GM19240 (cell line): ENCODE measurements around the gene EIF5A.

Experiments used
- DNase-seq: peaks from one replicate; pipeline ENCODE4 v3.0.0; 2011; ENCODE audit warnings: low spot score; ENCODE audit not compliant: insufficient read length

EIF5A gene

DNA sequence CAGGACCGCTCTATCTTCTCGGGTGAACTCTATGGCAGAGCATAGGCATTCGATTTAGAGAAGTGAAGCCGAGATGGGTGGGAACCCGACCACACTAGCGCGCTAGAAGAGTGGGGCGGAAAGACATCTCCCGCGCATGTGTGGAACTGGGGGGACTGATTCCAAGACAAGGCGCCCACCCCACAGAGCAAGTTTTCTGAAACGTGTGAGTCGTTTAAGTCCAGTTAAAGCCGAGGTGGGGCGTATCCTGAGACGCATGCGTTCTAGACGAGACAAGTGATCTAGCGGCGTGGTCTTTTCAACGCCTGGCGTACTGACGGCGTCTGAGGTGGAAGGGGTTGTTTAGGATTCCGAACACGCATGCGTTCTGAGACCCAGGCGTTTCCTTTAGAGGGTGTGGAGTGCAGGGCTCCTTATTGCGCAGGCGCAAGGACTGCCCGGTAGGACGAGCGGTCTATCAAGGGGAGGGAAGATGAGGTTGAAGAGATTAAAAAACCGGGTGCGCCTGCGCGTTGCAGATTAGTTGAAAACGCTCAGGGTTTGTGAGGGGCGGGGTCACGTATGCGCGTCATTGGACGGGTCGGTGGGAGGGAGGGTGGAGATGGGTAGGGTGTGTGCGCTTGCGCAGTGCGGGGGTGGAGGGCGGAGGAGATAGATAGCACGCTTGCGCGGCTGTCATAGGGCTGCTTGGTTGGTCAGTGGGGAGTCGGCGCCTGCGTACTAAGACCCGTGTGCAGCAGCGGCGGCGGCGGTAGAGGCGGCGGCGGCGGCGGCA is at the start of gene EIF5A:
EIF5A (plus strand) TSS at position 718 of the 775 bp plus-strand sequence. CDS start 2,008 bp downstream, outside the sequence.
- peak; percentile 96 for DNase-seq

DNA sequence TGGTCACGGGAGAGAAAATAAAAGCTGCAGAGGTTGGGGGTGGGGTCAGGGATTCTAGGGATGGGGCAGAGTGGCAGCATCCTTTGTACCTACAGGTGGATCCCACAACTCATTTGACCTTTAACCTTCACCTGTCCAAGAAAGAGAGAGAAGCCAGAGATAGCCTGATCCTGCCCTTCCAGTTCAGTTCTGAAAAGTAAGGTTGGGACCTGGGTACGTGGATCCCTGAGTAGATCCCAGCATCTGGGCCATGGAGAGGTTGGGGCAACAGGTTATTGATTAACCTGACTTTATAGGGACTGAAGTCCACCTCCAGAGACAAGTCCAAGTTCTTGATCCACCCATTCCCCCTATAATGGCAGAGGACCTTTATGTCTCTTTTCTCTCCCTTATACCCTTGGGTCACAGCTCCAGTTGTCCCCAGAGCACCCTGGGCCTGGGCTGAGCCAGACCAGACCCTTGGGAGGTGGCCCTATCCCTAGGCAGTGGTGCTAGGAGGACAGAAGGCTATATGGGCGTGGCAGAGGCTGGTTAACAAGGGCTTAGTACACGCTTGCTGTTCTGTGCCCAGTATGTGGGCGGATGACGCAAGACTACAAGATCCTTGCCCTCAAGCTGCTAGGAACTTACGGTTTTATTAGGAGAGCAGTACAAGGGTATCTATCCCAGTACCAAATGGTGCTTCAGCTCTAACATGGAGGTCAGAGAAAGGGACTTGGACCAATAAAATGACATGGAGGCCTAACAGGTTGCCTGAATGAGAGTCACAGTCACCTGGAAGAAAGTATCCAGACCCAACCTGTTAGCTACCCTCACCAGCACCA is 48.5 kb upstream of the EIF5A start:
- no peak for DNase-seq

DNA sequence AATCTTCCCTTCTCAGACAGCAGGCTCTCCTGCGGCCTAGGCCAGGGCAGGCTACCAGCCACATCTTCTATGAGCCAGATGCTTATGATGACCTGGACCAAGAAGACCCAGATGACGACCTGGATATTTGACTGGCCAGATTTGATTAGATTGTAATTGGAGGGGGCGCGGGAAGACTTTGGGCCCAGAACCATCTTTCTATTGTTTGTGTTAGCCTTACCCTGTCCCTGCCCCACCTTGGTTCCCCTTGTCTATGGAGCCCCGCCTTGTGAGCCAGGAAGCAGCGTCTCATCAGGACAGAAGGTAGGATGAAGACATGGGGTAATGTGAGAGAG is 47.9 kb upstream of the EIF5A start:
- DNase-seq, result no peak

DNA sequence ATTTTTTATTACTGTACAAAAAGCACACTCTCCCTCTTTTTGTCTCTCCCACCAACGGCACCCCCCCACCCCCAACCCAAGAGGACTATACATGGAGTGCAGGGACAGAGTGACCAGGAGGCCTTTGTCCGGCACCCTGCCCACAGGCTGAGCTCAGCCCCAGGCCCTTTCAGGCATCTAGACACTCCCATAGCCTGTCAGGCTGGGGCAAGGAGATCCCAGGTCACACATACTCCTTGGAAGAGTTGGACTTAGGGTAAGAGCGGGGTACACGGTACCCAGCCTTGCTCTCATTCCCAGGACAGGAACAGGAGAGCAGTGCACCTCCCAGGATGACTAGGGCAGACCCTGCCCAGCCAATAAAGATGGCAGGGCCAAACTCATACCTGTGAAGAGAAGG is 47.3 kb upstream of the EIF5A start:
- DNase-seq, result no peak

DNA sequence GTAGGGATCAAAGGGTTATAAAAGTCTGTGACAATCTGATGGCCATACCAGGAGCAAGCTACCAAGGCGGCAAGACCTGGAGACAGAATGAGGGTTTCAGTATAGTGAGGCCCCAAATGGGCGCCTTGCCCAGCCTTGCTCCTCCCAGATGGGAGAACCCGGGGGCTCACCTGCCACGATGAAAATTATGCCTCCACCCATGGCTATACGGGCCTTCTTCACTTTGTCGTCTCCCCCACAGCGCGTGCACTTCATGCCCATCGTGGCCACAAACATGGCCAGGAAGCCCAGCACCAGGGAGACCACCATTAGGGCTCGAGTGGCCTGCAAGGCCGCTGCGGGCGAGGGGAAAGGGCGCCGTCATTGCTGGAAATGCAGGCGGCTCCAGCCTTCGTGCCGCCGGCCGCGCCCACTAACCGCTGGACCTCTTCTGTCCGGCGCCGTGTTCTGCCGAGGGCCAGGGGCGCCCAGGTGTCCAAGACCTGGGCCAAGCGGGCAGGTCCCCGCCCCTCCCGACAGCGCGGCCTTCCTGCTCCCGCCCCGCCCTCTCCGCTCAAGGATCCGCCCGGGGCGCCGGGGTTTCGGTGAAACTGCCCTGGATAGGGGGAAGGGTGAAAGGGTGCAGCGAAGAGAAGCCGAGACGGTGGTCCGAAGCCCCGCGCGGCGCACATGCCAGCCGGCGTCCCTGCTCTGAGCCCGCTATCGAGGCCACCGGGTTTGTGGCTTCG is 46.6 kb upstream of the EIF5A start:
- DNase-seq, result no peak

DNA sequence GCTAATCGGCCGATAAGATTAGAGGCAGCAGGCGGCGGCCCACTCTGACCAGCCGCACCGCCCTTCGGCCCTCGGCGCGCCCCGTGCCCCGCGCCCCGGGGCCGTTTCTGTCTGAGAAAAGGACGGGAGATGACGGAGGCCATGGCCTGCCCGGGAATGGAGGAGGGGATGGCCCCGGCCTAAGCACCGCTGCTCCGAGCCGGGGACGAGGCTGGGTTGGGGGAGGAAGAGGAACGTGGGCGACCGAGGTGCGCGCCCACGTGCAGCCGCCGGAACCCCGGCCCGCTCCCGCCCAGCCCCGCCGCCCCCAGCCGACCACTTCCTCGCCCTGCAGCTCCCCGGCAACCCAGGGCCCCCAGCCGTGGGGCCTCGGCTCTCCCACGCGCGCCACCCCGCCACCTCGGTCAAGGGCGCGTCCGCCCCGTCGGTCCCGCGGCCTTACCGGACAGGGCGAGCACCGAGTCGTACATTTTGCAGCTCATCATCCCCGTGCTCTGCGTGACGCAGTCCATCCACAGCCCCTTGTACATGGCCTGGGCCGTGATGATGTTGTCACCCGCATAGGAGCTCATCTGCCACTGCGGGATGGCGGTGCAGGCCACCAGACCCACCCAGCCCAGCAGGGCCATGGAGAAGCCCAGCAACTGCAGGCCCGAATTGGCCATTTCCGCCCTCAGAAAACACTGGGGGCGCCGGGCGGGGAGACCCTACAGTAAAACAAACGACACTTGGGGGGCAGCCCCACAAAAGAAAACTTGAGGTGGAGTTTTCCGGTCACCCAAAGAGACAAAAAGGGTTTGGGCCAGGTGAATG is 45.8 kb upstream of the EIF5A start:
- DNase-seq, result no peak

DNA sequence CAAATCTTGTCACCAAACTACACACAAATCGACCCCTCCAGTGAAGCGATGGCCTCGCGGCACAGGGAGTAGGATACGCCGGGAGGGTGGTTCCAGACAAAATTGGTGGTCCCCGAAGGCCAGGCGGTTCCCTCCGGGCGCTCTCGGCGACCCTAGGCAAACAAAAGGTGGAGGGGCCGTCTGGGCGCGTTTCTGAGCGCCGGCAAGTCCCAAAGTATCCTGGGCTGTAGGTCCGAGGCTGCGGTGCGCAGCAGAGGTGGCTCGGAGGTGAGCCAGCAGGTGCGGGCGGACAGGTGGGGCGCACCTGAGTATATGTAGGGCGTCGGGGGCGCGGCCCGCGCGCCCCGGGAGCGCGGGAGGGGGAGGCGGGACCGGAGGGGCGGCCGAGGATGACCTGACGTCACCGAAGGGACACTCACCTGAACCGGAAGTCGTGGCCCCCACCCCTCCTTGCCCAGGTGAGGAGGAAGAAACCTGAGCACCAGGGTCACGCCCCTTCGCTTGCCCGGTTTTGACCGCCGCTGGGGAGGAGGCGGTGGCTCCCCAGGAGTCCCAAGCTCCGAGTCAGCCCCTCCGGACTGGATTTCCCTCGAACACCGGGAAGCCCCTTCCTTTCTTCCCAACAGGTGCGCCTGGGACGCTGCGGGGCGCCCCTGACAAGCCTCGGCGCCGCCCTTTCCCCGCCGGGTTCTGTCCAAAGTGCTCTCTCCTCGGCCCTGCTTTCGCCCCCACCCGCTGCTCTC is 45.1 kb upstream of the EIF5A start, which contains the start of gene CLDN7:
CLDN7 (minus strand) TSS at position 287 of the 743 bp plus-strand sequence. CDS start 435 bp downstream, outside the sequence.
- no peak for DNase-seq

DNA sequence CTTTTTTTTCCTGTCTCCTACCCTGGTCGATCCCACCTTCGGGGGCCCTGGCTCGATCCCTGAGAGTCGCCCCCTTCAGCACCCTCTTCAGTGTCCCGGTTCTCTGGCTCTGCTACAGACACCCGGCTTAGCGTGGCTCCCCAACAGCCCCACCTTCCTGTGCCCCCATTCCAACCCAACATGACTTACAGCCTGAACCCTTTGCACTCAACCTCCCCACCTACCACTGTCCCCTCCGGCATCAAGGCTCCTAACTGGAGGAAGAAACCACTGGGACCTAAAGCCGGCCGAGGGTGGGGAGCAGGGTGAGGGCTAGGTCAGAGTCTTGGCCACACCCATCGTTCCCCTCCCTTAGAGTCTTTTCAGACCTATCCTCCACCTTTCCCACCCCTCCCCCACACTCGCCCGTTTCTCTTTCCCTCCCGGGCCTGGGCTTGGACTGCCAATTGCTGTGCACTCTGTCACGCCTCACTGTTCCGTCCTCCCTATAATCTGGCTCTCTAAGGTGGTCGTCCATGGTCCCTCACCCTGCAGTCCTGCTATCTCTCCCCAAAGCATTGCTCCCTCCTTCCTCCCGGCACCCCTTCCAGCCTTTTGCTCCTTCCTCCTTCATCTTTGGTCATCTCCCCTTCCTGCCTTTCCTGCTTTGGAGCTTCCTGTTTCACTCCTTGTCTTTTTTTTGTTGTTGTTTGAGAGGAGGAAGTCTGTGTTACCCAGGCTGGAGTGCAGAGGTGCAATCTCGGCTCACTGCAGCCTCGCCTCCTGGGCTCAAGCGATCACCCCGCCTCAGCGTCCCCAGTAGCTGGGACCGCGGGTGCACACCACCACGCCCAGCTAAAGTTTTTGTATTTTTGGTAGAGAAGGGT is 44.3 kb upstream of the EIF5A start:
- DNase-seq, result no peak

DNA sequence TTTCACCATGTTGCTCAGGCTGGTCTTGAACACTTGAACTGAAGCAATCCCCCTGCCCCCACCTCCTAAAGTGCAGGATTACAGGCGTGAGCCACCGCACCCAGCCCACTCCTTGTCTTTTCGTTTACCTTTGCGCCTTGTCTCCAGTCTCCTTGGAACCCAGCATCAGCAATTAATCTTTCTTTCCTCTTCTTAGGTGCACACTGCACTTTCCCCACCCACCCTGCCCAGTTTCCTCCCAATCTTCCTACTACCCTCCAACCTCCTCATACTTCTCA is 43.7 kb upstream of the EIF5A start:
- DNase-seq, result no peak

DNA sequence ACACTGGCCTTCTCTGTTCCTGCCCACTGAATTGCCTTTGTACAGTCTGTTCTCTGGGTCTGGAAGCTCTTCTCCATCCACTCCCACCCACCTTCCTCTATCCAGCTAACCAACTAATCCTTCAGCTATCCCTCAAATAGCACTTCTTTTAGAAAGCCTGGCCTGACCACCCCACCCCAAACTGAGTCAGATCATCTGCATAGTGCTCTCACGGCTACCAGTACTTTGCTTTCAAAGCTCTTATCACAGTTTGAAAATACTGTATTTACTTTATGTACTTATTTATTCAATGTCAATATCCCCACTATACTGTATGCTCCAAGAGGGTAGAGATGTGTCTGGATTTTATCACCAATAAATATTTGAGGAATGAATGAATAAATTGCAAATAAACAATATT is 40.6 kb upstream of the EIF5A start:
- DNase-seq, result no peak

DNA sequence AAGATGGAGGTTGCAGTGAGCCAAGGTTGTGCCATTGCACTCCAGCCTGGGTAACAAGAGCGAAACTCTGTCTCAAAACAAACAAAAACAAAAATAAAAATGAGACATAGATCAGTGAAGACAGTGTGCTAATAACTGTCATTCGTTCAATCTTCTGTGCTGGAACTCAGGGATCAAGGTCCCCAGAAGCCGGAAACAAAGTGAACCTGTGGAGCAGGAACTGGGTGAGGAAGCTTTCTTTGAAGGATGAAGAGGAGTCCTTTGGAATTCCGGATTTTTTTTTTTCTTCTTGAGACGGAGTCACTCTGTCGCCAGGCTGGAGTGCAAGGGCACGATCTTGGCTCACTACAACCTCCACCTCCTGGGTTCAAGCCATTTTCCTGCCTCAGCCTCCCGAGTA is 28.0 kb upstream of the EIF5A start:
- no peak for DNase-seq

DNA sequence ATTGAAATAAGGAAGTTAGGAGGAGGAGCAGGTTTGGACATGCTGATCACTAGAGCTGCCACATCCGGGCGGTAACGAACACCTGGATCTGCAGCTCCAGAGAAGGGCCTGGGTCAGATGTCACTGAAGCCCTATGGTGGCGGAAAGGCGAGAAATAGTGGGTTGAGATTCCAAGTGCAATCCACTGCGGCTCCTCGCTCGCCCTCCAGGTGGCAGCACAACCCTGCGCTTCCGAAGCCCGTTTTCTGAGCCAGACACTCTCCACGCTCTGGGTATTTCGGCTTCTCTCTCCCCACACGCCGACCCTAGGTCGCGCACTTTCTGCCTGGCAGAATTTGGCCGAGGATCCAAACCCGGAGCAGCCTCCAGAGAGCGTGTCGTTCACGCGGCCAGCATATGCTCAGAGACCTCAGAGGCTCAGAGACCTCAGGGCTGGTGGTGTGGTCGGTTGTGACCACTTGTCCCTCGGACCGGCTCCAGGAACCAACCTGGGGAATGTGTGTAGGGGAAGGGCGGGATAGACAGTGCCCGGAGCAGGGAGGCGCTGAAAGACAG is 26.8 kb upstream of the EIF5A start:
- DNase-seq, result peak; percentile 90

DNA sequence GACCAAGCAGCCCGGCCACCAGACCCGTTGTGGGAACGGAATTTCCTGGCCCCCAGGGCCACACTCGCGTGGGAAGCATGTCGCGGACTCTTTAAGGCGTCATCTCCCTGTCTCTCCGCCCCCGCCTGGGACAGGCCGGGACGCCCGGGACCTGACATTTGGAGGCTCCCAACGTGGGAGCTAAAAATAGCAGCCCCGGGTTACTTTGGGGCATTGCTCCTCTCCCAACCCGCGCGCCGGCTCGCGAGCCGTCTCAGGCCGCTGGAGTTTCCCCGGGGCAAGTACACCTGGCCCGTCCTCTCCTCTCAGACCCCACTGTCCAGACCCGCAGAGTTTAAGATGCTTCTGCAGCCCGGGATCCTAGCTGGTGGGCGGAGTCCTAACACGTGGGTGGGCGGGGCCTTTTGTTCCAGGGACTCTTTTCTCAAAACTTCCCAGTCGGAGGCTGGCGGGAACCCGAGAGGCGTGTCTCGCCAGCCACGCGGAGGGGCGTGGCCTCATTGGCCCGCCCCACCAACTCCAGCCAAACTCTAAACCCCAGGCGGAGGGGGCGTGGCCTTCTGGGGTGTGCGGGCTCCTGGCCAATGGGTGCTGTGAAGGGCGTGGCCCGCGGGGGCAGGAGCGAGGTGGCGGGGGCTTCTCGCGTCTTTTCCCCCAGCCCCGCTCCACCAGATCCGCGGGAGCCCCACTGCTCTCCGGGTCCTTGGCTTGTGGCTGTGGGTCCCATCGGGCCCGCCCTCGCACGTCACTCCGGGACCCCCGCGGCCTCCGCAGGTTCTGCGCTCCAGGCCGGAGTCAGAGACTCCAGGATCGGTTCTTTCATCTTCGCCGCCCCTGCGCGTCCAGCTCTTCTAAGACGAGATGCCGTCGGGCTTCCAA is 26.1 kb upstream of the EIF5A start, which contains the start of gene SLC2A4:
SLC2A4 (plus strand) TSS at position 645 of the 879 bp plus-strand sequence; CDS start at position 862, 217 bp downstream.
- DNase-seq, result peak; percentile 97

DNA sequence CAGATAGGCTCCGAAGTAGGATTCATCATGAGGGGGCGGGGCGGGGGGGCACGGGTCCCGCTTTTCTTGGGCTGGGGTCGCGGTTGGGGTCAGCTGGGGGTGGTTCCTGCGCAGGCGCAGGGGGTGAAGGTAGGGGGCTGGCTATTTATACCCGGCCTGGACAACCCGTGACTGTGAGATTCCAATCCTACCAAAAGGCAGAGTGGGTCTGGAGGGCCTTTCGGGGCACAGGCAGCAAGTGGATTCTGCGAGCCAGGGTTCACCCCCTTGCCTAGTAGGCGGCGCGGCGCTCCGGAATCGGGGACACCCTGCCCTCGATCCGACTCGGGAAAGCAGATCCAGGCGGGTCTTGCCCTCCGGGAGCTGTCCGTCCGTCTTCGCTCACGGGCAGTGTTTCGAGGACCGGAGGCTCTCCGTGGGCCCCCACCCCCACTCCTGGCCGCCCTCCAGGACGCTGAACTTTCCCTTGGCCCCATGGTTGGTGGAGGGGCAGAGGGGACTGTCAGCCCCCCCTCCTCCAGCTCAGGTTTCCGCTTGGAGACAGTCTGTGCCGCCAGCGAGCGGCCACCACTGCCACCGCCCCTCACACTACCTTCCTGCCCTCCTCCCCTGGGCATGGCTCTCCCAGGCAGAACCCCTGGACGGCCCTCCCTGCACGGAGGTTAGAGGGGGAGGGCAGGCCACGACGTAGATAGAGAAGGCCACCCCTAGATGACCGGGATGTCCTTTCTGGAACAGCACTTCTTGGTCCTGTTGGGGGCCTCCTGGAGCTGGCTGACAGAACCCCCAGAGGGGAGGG is 25.3 kb upstream of the EIF5A start:
- no peak for DNase-seq

DNA sequence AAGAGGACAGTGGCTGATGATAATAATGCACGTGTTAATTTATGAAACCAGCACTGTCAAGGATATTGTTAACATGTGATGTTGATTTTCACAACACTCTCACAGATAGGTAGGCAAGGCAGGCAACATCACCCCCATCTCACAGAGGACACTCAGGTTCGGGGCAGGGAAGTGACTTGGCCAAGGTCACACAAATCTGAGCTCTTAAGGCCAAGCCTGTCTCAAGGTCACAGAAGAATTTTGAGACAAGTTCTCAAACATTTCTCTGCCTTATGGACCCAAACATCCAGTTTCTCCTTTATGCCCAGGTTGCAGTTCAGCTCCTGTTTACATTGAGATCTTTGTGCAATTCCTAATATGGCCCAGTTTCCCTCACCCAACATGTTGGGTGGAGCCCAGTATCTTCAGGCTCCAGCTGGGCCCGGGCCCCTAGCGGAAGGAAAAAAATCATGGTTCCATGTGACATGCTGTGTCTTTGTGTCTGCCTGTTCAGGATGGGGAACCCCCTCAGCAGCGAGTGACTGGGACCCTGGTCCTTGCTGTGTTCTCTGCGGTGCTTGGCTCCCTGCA is 24.6 kb upstream of the EIF5A start:
- no peak for DNase-seq

DNA sequence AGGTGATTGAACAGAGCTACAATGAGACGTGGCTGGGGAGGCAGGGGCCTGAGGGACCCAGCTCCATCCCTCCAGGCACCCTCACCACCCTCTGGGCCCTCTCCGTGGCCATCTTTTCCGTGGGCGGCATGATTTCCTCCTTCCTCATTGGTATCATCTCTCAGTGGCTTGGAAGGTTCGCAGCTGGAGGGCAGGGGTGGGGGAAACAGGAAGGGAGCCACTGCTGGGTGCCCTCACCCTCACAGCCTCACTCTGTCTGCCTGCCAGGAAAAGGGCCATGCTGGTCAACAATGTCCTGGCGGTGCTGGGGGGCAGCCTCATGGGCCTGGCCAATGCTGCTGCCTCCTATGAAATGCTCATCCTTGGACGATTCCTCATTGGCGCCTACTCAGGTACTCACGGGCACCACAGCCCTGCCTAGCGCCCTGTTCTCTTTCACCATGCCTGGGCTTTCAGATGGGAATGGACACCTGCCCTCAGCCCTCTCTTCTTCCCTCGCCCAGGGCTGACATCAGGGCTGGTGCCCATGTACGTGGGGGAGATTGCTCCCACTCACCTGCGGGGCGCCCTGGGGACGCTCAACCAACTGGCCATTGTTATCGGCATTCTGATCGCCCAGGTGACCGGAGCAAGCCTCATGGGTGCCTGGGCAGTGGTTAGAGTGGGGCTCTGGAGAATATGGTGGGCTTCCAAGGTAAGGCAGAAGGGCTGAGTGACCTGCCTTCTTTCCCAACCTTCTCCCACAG is 23.8 kb upstream of the EIF5A start:
- DNase-seq, result no peak
